Omental fat pad (tissue), 4 donors: ENCODE data around the gene PTPN21. TPM values are rescaled to one million over a fixed set of nuclear protein-coding genes. Genes with fewer than 3 reads are reported as not detected.

Experiments
- ATAC-seq: fragments of 150-250 bp; one replicate; pipeline ENCODE4 v1.9.1; 2016; ENCODE audit warnings: mild to moderate bottlenecking, moderate library complexity; ENCODE audit not compliant: low FRiP score
- DNase-seq: peaks from one replicate; pipeline ENCODE4 v3.0.0-alpha.2; 2019; ENCODE audit warnings: low spot score
- CTCF ChIP-seq, 3 donors: fragments of 450-650 bp; IDR thresholded peaks; one replicate each; pipeline ENCODE4 v1.5.1; 2016 to 2017; ENCODE audit warnings: antibody characterized with exemption in 3 of 3, mild to moderate bottlenecking in 3 of 3, moderate library complexity in 2 of 3
- total RNA-seq, 4 donors: library from RNA; depleted of rRNA; stranded (reverse); fragments of >200 nt; gene quantifications; one replicate each; pipeline ENCODE4 v1.1.0, GENCODE V29; 2016

PTPN21 gene
- total RNA-seq, 4 donors from 2014 or later: 9.1 to 19.7 (median 14.8) TPM

- TF ChIP-seq CTCF (IDR thresholded peaks at IDR 0.05): no peak
- ATAC-seq (no peak), DNase-seq (no peak)
Measured at GRCh38 chr14:88597038-88597437, 42.2 kb upstream of the PTPN21 start.

DNA sequence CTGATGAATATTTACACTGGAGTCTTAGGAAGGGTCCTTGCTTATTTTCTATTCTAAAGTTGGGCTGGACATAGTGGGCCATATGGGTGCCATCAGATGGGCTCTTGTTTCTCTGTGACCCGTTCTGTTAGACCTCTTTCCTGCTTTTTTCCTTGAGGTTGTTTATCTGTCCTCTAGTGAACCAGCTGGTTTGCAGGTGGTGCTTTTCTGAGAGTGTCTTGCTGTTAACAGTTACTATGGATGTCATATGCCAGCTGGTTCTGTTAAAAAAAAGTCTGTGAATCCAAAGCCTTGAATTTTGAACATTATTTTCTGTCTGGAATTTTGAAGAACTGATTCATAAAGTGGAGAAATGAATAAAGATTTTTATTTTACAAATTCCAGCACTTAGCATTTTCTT is 37.2 kb upstream of the PTPN21 start:
- no peak for TF ChIP-seq CTCF (IDR thresholded peaks at IDR 0.05)
- ATAC-seq (no peak), DNase-seq (no peak)

DNA sequence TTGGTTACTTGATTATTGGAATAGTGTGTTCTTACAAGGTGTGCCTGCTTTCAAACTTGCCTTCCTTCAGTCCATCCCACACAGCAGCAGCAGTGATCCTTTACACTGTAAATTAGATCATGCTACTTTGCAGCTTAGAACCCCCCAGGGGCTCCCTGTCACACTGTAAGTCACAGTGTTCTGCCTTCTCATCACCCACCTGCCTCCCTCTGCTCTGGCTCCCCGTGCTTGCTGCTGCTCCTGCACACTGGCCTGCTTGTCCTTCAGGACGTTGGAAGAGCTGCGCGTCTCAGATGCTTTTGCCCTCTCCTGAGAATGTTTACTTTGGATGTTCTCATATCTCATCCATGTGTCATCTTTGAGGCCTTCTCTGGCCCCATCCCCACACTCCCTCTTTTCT is 35.4 kb upstream of the PTPN21 start:
- DNase-seq (no peak), ATAC-seq (no peak)
- no peak for TF ChIP-seq CTCF (IDR thresholded peaks at IDR 0.05)

DNA sequence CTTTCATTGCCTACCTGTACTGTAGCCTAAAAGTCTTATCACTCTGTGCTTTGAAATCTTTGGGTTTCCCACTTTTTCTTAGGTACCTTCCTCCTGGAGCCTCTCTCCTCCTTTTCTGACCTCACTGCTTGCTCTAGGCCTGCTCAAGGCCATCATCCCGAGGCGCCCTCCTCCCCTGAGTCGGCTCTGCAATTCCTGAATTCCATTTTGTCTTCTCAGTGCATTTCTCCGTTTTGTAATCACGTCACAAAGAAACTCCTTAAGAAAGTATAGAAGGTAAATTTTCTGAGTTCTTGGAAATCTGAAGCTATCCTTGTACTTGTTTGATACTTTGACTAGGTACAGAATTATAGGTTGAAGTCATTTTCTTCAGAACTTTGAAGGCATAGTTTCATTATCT is 33.3 kb upstream of the PTPN21 start:
- ATAC-seq: no peak
- no peak for DNase-seq
- TF ChIP-seq CTCF (IDR thresholded peaks at IDR 0.05): no peak

DNA sequence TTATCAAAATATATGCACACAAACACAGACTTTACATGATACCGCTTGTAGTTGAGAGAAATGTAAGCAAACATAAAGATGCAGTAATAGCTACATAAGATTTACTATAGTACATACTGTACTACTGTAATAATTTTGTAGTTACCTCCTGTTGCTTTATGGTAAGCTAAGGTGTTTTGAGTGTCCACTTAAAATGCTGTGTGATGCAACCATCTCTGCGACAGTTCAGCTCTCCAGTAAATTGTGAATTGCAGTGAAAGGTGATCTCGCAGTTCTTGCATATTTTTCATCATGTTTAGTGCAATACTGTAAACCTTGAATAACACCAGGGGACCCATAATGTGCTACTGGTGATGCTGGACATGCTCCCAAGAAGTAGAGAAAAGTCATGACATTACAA is 29.6 kb upstream of the PTPN21 start:
- DNase-seq: no peak
- ATAC-seq: no peak
- TF ChIP-seq CTCF (IDR thresholded peaks at IDR 0.05): no peak

DNA sequence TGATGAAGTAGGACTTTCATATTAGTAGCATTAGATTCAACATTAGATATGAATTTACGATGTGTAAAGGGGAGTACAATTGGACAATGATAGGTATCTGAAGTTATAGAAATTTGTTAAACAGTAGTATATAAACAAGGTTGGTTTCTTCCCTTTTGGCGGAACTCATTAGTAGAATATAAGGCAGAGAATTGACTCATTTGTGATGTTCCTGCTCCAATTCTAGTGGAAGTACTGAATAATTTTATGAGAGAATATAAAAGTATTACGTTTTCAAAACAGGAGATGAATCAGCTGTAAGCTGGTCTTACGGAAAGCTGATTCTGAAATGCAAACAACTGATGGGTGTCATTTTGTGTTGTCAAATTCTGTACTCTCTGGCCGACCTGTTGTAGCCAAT is 21.4 kb upstream of the PTPN21 start:
- ATAC-seq (no peak), DNase-seq (no peak)
- no peak for TF ChIP-seq CTCF (IDR thresholded peaks at IDR 0.05)

DNA sequence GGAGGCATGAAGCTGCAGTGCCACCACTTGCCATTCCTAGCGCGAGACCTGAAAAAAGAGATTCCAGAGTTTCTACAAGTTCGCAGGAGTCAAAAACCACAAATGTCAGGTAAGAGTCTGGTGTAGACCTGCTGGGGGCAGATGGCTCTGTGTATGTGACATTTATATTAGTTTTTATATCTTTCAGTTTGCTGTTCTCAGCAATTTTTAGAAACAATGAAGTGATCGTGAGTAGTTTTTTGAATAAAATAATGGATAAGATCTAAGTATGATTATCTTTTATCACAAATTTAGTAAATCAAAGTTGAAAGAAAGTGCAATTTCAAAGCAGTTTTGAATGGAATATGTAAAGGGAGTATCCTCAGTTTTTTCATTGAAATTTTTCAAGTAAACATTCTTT is 17.3 kb upstream of the PTPN21 start:
- DNase-seq (no peak), ATAC-seq (no peak)
- no peak for TF ChIP-seq CTCF (IDR thresholded peaks at IDR 0.05)
